HG03159 (cell line): ENCODE data around the gene RAB5IF.
"Not testable (repeated sequence)": the region's sequence is repeated elsewhere in the genome, so short reads cannot be mapped to it uniquely, and the experiment has no call there.

ENCODE experiments used
- ATAC-seq: cut with Tn5 transposase; IDR thresholded peaks from one replicate; pipeline ENCODE4 v1.9.1; 2021; ENCODE audit warnings: mild to moderate bottlenecking, moderate library complexity; ENCODE audit not compliant: unreplicated experiment

The RAB5IF gene

GRCh38 chr20:36628076-36628475 is 22.5 kb downstream of the RAB5IF start:
- no peak for ATAC-seq

- ATAC-seq: no peak
These were observed 24.4 kb downstream of the RAB5IF start for GRCh38 chr20:36629719-36630681.

- no peak for ATAC-seq
These were observed 26.1 kb downstream of the RAB5IF start for GRCh38 chr20:36631646-36632045.

- ATAC-seq: no peak
These were observed 26.5 kb downstream of the RAB5IF start for GRCh38 chr20:36632147-36632486.

- no peak for ATAC-seq
These were observed 27.1 kb downstream of the RAB5IF start for GRCh38 chr20:36632487-36633284.

GRCh38 chr20:36633285-36633772 is 27.8 kb downstream of the RAB5IF start:
- no peak for ATAC-seq

- no peak for ATAC-seq
These were observed 28.8 kb downstream of the RAB5IF start for GRCh38 chr20:36634342-36634741.

- not testable (repeated sequence) for ATAC-seq
These were observed 33.4 kb downstream of the RAB5IF start for GRCh38 chr20:36638876-36639400.

- no peak for ATAC-seq
These were observed 35.9 kb downstream of the RAB5IF start for GRCh38 chr20:36641506-36641843.

- ATAC-seq: no peak
These were observed 36.6 kb downstream of the RAB5IF start for GRCh38 chr20:36642136-36642535.

GRCh38 chr20:36644032-36644705 is 38.6 kb downstream of the RAB5IF start:
- no peak for ATAC-seq

- ATAC-seq: no peak
These were observed 39.1 kb downstream of the RAB5IF start for GRCh38 chr20:36644706-36645095.

GRCh38 chr20:36645353-36645752 is 39.8 kb downstream of the RAB5IF start:
- no peak for ATAC-seq

- ATAC-seq: no peak
These were observed 40.4 kb downstream of the RAB5IF start, which contains the start of gene SLA2 for GRCh38 chr20:36645998-36646397. Gene SLA2 (minus strand): TSS chr20:36646196. CDS start chr20:36641335, 4,861 bp downstream.

- no peak for ATAC-seq
These were observed 41.1 kb downstream of the RAB5IF start for GRCh38 chr20:36646678-36647077.

- no peak for ATAC-seq
These were observed 41.9 kb downstream of the RAB5IF start for GRCh38 chr20:36647196-36648121.

- no peak for ATAC-seq
These were observed 47.9 kb downstream of the RAB5IF start for GRCh38 chr20:36653456-36653855.

GRCh38 chr20:36654506-36654905 is 48.9 kb downstream of the RAB5IF start:
- ATAC-seq: no peak

- ATAC-seq: no peak
These were observed 49.4 kb downstream of the RAB5IF start for GRCh38 chr20:36655004-36655403.

GRCh38 chr20:36656733-36657132 is 51.2 kb downstream of the RAB5IF start:
- ATAC-seq: no peak
